Measurements from ENCODE around the gene C1orf198.

DNA sequence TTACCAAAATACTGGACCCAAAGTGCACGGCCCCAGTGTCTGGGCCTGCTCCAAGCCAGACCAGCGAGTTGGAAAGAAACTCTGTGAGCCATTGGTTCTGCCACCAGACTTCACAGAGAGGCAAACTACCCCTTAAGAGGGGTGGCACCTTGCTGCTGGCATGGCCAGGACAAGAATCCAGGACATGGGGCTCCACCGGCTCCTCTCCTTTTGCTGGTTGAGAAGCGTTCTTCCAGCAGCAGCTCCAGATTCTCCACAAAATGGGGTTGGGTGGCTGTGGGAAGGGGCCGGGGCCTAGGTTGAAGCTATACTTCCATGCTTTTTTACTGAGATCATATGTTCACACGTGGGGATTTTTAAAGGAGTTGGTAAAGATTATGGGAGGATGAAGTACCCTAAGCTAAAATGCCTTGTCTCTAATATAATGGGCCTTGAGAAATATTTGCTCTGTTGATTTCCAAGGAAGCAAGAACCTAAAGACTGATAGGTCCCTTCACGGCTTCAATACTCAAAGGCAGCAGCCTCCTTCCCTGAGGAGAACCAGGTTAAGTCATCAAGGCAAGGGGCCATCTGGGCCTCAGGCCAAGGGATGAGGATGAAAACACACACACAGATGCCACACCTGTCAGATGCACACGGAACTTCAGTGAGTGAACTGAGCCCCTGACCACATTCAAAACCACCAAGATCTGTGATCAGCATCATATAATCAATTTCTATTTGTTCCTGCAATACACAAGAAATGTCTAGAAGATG is 3.1 kb downstream of the C1orf198 start:
- TF ChIP-seq TAF1 (IDR thresholded peaks at IDR 0.05; ENCODE audit: low read depth, low read length): no peak
- TF ChIP-seq CEBPB (IDR thresholded peaks at IDR 0.05; ENCODE audit: low read depth, low read length): no peak
- no peak for TF ChIP-seq CTCF (IDR thresholded peaks at IDR 0.05; ENCODE audit: control extremely low read depth in 1 of 3, insufficient read depth in 1 of 3, low read depth in 1 of 3, low read length in 3 of 3)
